Spleen (tissue), 7 donors: ENCODE results near the gene SPAG5.

ENCODE experiments used
- POLR2A ChIP-seq, 3 donors: fragments of 450-650 bp; IDR thresholded peaks; one replicate each; pipeline ENCODE4 v1.5.1; 2017; ENCODE audit warnings: antibody characterized with exemption in 3 of 3, mild to moderate bottlenecking in 1 of 3
- TF ChIP-seq, protein P1 (sequence below), 11 experiments: fragments of 200-600 bp in 7 of 11; fragments of 450-650 bp in 4 of 11; sonication (generic) in 4 of 11; IDR thresholded peaks in 8 of 11; conservative IDR thresholded peaks in 3 of 11; 1 replicate in 7 of 11; 2 replicates in 4 of 11; pipeline versions ENCODE4 v1.4.0 to v1.8.0; 2016 to 2021; ENCODE audit warnings: antibody characterized with exemption in 11 of 11, inconsistent platforms in 4 of 11, mild to moderate bottlenecking in 1 of 11
- donor health status: DM: no; HTN: no; CAD: no; lungs with moderate emphysema.
- donor health status: DM: no; HTN: no; CAD: no.
- donor health status: DM: no; HTN: no; CAD: no.

DNA sequence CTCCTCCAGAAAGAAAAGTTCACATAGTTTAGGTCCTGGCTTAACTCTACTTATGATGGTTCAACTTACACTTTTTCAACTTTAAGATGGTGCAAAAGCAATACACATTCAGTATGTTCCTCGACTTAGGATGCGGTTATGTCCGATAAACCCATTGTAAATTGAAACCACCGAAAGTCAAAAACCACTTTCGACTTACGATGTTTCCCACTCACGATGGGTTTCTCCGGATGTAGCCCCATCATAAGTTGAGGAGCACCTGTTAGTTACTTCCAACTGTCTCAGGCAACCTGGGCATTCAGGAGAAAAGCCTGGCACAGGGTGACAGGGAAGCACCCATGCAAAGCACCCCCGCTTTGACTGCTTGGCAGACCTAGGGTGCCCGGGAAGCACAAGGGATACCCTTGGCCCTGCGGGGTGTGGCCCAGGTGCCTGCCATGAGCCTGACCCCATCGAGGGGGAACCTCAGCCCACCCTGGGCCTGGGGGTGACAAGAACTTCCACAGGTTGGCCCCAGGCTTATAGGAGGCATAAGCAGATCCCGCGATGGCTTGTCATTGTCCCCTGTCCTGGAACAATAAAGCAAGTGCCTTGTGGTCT lies 60.4 kb downstream of the SPAG5 start:
- TF ChIP-seq, protein P1, sequence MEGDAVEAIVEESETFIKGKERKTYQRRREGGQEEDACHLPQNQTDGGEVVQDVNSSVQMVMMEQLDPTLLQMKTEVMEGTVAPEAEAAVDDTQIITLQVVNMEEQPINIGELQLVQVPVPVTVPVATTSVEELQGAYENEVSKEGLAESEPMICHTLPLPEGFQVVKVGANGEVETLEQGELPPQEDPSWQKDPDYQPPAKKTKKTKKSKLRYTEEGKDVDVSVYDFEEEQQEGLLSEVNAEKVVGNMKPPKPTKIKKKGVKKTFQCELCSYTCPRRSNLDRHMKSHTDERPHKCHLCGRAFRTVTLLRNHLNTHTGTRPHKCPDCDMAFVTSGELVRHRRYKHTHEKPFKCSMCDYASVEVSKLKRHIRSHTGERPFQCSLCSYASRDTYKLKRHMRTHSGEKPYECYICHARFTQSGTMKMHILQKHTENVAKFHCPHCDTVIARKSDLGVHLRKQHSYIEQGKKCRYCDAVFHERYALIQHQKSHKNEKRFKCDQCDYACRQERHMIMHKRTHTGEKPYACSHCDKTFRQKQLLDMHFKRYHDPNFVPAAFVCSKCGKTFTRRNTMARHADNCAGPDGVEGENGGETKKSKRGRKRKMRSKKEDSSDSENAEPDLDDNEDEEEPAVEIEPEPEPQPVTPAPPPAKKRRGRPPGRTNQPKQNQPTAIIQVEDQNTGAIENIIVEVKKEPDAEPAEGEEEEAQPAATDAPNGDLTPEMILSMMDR (IDR thresholded peaks at IDR 0.05 in 8 of 11, conservative IDR thresholded peaks at IDR 0.05 in 3 of 11) = no peak
- TF ChIP-seq POLR2A (IDR thresholded peaks at IDR 0.05) = no peak
